ENCODE measurements around the gene STAC.
A peak's percentile ranks its signal among the peaks of the same experiment; 100 is the strongest.
"Not testable (repeated sequence)": the region's sequence is repeated elsewhere in the genome, so short reads cannot be mapped to it uniquely, and the experiment has no call there.

The STAC gene

DNA sequence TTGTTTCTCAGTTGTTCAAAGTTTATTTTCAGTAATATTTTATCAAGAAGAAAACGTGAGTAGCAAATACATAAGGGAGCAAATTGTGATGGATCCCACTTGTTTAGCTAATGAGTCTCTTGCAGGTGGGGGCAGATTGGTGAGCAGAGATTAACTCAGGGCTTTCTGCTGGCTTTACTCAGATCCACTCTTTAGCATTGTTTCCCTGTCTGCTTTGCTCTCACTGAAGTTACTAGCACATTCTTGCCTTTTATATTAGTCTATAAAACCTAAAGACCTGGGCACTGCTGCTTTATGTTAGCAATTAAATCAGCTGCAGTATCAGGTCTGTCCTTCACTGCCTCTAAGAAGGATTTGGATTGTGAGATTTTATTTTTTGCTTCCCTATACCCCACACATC is 71.5 kb downstream of the STAC start:
- TF ChIP-seq, protein P1, sequence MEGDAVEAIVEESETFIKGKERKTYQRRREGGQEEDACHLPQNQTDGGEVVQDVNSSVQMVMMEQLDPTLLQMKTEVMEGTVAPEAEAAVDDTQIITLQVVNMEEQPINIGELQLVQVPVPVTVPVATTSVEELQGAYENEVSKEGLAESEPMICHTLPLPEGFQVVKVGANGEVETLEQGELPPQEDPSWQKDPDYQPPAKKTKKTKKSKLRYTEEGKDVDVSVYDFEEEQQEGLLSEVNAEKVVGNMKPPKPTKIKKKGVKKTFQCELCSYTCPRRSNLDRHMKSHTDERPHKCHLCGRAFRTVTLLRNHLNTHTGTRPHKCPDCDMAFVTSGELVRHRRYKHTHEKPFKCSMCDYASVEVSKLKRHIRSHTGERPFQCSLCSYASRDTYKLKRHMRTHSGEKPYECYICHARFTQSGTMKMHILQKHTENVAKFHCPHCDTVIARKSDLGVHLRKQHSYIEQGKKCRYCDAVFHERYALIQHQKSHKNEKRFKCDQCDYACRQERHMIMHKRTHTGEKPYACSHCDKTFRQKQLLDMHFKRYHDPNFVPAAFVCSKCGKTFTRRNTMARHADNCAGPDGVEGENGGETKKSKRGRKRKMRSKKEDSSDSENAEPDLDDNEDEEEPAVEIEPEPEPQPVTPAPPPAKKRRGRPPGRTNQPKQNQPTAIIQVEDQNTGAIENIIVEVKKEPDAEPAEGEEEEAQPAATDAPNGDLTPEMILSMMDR (conservative IDR thresholded peaks at IDR 0.05; ENCODE audit: low read length) = no peak
- H3K4me3 ChIP-seq (ENCODE audit: low read length) = no peak overlapping the region
- DNase-seq (ENCODE audit: low read depth) = no peak

DNA sequence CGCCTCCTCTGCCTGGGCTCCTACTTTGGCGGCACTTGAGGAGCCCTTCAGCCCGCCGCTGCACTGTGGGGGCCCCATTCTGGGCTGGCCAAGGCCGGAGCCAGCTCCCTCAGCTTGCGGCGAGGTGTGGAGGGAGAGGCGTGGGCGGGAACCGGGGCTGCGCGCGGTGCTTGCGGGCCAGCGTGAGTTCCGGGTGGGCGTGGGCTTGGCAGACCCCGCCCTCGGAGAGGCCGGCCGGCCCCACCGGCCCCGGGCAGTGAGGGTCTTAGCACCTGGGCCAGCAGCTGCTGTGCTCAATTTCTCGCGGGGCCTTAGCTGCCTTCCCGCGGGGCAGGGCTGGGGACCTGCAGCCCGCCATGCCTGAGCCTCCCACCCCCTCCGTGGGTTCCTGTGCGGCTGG is 72.9 kb downstream of the STAC start:
- H3K4me3 ChIP-seq (ENCODE audit: low read length) = not testable (repeated sequence)

DNA sequence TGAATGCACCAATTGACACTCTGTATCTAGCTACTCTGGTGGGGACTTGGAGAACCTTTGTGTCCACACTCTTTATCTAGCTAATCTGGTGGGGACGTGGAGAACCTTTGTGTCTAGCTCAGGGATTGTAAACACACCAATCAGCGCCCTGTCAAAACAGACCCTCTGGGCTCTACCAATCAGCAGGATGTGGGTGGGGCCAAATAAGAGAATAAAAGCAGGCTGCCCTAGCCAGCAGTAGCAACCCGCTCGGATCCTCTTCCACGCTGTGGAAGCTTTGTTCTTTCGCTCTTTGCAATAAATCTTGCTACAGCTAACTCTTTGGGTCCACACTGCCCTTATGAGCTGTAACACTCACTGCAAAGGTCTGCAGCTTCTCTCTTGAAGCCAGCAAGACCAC is 73.6 kb downstream of the STAC start:
- not testable (repeated sequence) for H3K4me3 ChIP-seq (ENCODE audit: low read length); DNase-seq (ENCODE audit: low read depth)

More for the DNA sequence above, 72.9 kb downstream of the STAC start:
- not testable (repeated sequence) for DNase-seq (ENCODE audit: low read depth)

DNA sequence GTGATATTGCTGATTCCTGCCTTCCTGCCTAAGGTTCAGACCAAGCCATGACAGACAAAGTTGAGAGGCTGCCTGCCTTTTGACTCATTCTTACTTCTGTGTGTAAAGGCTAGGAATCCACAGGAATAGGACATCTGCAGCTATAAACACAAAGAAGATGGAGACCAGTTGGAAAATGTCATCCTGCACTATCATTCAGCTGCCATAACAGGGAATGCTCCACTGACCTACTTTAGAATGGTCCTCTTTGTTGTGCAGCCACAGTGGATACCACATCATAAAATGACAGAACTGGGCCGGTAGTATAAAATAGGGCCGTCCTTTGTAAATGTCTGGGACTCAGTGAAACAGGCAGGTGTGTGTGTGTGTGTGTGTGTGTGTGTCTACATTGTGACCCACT is 75.1 kb downstream of the STAC start:
- TF ChIP-seq, protein P1 (conservative IDR thresholded peaks at IDR 0.05; ENCODE audit: low read length) = no peak
- no peak for DNase-seq (ENCODE audit: low read depth)
- no peak overlapping the region for H3K4me3 ChIP-seq (ENCODE audit: low read length)

DNA sequence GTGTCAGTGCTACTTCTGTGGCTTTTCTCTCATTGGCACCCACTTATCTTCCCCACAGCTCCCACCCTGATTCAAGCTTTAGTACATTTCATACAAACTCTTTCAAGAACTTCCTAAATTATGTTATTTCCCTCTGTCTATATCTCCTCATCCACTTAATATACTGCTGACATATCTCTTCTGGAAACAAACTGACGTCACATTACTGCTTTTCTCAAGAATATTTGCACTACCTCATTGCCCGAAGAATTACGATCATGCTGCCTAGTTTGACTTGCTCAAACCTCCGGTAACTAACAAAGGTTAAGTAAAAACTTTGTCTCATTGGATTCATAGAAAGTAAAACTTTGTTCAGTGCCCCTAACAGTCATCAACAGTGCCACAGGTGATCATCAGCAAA is 76.5 kb downstream of the STAC start:
- H3K4me3 ChIP-seq (ENCODE audit: low read length) = no peak overlapping the region
- no peak for DNase-seq (ENCODE audit: low read depth)
- TF ChIP-seq, protein P1 (conservative IDR thresholded peaks at IDR 0.05; ENCODE audit: low read length) = no peak

DNA sequence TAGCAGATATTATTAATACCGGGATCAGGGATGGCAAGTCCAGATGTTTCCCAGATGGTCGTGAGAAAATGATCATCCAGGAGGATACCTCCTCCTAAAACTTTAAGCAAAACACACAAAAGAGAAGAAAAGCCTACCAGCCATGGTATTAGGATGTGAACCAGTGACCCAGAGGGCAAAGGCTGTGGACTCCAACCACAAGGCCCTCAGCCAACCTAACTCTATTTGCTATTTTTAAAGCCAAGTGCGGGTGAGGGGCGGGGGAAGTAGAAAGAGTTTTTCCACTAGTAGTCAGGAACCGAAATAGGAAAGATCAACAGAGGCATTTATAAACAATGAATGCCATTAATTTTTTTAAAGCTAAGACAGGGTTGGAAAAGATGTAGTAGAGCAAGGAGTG is 77.4 kb downstream of the STAC start:
- no peak overlapping the region for H3K4me3 ChIP-seq (ENCODE audit: low read length)
- TF ChIP-seq, protein P1 (conservative IDR thresholded peaks at IDR 0.05; ENCODE audit: low read length) = no peak
- peak; percentile 30 for DNase-seq (ENCODE audit: low read depth)

DNA sequence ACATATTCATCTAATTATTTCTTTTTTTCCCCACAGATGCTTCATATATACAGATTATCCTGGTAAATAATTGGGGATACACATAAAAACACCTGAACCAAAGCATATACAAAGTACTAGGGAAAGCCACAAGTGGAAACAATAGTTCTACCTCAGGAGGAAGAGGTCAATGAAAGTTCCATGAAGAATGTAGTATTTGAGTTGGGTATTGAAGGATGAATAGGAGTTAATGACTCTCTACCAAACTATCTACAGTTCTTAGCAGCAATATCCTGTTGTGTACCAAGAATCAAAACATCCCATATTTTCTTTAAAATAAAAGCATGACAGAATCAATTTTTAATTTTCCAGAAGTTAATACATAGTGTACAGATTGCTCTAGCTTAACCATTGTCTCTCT is 78.9 kb downstream of the STAC start:
- TF ChIP-seq, protein P1 (conservative IDR thresholded peaks at IDR 0.05; ENCODE audit: low read length) = no peak
- DNase-seq (ENCODE audit: low read depth) = no peak

DNA sequence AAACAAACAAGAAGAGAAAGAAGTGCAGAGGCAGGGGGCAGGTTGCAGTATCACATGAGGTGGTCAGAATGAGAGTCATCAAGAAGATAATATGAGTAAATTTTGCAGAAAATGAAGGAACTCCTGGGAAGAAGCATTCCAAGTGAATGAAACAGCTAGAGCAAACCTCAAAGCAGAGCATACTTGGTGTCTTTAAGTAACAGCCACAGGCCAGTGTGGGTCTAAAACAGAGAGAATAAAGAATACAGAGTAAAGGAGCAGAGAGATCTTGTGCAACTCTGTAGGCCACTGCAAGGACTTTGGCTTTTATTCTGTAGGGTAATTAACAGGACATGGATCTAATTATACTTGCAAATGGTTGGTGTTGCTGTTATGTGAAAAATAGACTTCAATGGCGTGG is 81.3 kb downstream of the STAC start:
- peak; percentile 83 for DNase-seq (ENCODE audit: low read depth)
- TF ChIP-seq, protein P1 (conservative IDR thresholded peaks at IDR 0.05; ENCODE audit: low read length) = no peak
- H3K4me3 ChIP-seq (ENCODE audit: low read length) = no peak overlapping the region

More for the DNA sequence above, 78.9 kb downstream of the STAC start:
- H3K4me3 ChIP-seq (ENCODE audit: low read length) = no peak overlapping the region

DNA sequence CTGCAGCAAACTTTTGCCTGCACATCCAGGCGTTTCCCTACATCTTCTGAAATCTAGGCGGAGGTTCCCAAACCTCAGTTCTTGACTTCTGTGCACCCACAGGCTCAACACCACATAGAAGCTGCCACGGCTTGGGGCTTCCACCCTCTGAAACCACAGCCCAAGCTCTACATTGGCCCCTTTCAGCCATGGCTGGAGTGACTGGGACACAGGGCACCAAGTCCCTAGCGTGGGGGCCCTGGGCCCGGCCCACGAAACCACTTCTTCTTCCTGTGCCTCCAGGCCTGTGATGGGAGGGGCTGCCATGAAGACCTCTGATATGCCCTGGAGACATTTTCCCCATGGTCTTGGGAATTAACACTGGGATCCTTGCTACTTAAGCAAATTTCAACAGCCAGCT is 91.7 kb downstream of the STAC start:
- H3K4me3 ChIP-seq (ENCODE audit: low read length); DNase-seq (ENCODE audit: low read depth): not testable (repeated sequence)
